Gastroesophageal sphincter (tissue), 4 donors: Measurements from ENCODE around the gene SMIM38. TPM values are rescaled to one million over a fixed set of nuclear protein-coding genes. Genes with fewer than 3 reads are reported as not detected.
"Not testable (repeated sequence)": the region's sequence is repeated elsewhere in the genome, so short reads cannot be mapped to it uniquely, and the experiment has no call there.

Source experiments
- ATAC-seq: fragments of 150-250 bp; one replicate; pipeline ENCODE4 v1.9.1; 2016; ENCODE audit warnings: mild to moderate bottlenecking, moderate library complexity
- H3K27ac ChIP-seq, 4 donors: fragments of 200-600 bp; sonication (generic) in 3 of 4; 1 replicate in 3 of 4; 2 replicates in 1 of 4; pipeline ENCODE4 v1.5.1; 2016 to 2019
- H3K27me3 ChIP-seq: fragments of 200-600 bp; sonication (generic); one replicate; pipeline ENCODE4 v1.5.1; 2019
- H3K36me3 ChIP-seq, 2 donors: fragments of 200-600 bp; sonication (generic); one replicate each; pipeline ENCODE4 v1.5.1; 2019; ENCODE audit warnings: control low read depth in 1 of 2
- H3K4me1 ChIP-seq, 3 donors: fragments of 200-600 bp; sonication (generic); 1 replicate in 2 of 3; 2 replicates in 1 of 3; pipeline ENCODE4 v1.5.1; 2016 to 2019; ENCODE audit warnings: control low read depth in 2 of 3
- H3K4me3 ChIP-seq, 2 donors: fragments of 200-600 bp; sonication (generic); one replicate each; pipeline ENCODE4 v1.5.1; 2019; ENCODE audit warnings: mild to moderate bottlenecking in 1 of 2, moderate library complexity in 1 of 2
- H3K9me3 ChIP-seq, 3 donors: fragments of 200-600 bp; sonication (generic); one replicate each; pipeline ENCODE4 v1.5.1; 2017 to 2019; ENCODE audit warnings: control low read depth in 2 of 3
- CTCF ChIP-seq, 4 experiments: fragments of 200-600 bp in 2 of 4; fragments of 450-650 bp in 2 of 4; sonication (generic) in 1 of 4; IDR thresholded peaks; one replicate each; pipeline ENCODE4 v1.5.1; 2017 to 2019; ENCODE audit warnings: antibody characterized with exemption in 4 of 4, mild to moderate bottlenecking in 2 of 4, moderate library complexity in 2 of 4
- EP300 ChIP-seq: sonication (generic); formaldehyde crosslinking; IDR thresholded peaks from one replicate; pipeline ENCODE4 v1.6.1; 2017; ENCODE audit warnings: antibody characterized with exemption, mild to moderate bottlenecking
- POLR2A ChIP-seq, 2 donors: fragments of 450-650 bp; IDR thresholded peaks; one replicate each; pipeline ENCODE4 v1.6.1; 2017; ENCODE audit warnings: antibody characterized with exemption in 2 of 2, mild to moderate bottlenecking in 2 of 2, moderate library complexity in 1 of 2
- POLR2AphosphoS5 ChIP-seq: sonication (generic); formaldehyde crosslinking; IDR thresholded peaks from one replicate; pipeline ENCODE4 v1.6.1; 2017; ENCODE audit warnings: antibody characterized with exemption
- WGBS, 2 donors: methylation state at CpG; one replicate each; pipeline ENCODE4 v1.1.5; 2018; ENCODE audit warnings: low coverage in 1 of 2; 5-methylcytosine and 5-hydroxymethylcytosine counted together
- total RNA-seq, 4 donors: library from RNA; depleted of rRNA; stranded (reverse); fragments of >200 nt; gene quantifications; one replicate each; pipeline ENCODE4 v1.1.0, GENCODE V29; 2016

SMIM38 gene
- total RNA-seq, 4 donors from 2014 or later, result 1.2 to 2.3 (median 1.3) TPM

- no peak overlapping the region for H3K27ac ChIP-seq
- peaks cover 0 to 53% of the 10 kb centered on the region in 2 donors for H3K36me3 ChIP-seq
- whole genome bisulfite sequencing, 2 donors, result 89% methylated on average over 11 of the region's 13 CpGs; no CpG with 5 or more reads in 1 of the 2 donors
- TF ChIP-seq POLR2AphosphoS5 (no peak), EP300 (no peak), POLR2A (IDR thresholded peaks at IDR 0.05) (no peak), CTCF (IDR thresholded peaks at IDR 0.05) (no peak)
- no peak overlapping the region for H3K4me3 ChIP-seq
- H3K4me1 ChIP-seq, result no peaks in the 10 kb centered on the region
- no peaks in the 10 kb centered on the region for H3K27me3 ChIP-seq
- H3K9me3 ChIP-seq, result peaks cover 0 to 19% (median 0%) of the 10 kb centered on the region in 3 donors
- ATAC-seq, result no peak
Measured at GRCh38 chr11:69148377-69148762, 7.4 kb upstream of the SMIM38 start.

- TF ChIP-seq POLR2AphosphoS5 (no peak), EP300 (no peak), POLR2A (IDR thresholded peaks at IDR 0.05) (no peak), CTCF (IDR thresholded peaks at IDR 0.05) (no peak)
- Histone ChIP-seq H3K4me3 (no peak overlapping the region), H3K9me3 (peaks cover 0 to 19% (median 0%) of the 10 kb centered on the region in 3 donors), H3K36me3 (peaks cover 0 to 53% of the 10 kb centered on the region in 2 donors), H3K27me3 (no peaks in the 10 kb centered on the region), H3K27ac (no peak overlapping the region), H3K4me1 (no peaks in the 10 kb centered on the region)
- WGBS, 2 donors, result 85% methylated on average over 4 of the region's 9 CpGs; no CpG with 5 or more reads in 1 of the 2 donors
- no peak for ATAC-seq
Measured at GRCh38 chr11:69148806-69149205, 6.9 kb upstream of the SMIM38 start.

GRCh38 chr11:69149338-69150045 is 6.2 kb upstream of the SMIM38 start:
- 92 to 94% methylated on average over 3 to 9 of the region's 11 CpGs for WGBS, 2 donors
- not testable (repeated sequence) for ATAC-seq

GRCh38 chr11:69150175-69150574 is 5.6 kb upstream of the SMIM38 start:
- Histone ChIP-seq H3K4me3 (no peak overlapping the region), H3K4me1 (peaks cover 0 to 6% (median 0%) of the 10 kb centered on the region in 3 donors), H3K36me3 (peaks cover 0 to 46% of the 10 kb centered on the region in 2 donors), H3K9me3 (peaks cover 0 to 19% (median 0%) of the 10 kb centered on the region in 3 donors), H3K27me3 (no peaks in the 10 kb centered on the region), H3K27ac (no peak overlapping the region)
- ATAC-seq, result no peak
- TF ChIP-seq EP300 (no peak), POLR2AphosphoS5 (no peak), POLR2A (IDR thresholded peaks at IDR 0.05) (no peak), CTCF (IDR thresholded peaks at IDR 0.05) (no peak)
- WGBS, 2 donors, result 83% methylated on average over 1 to 3 of the region's 3 CpGs

More at GRCh38 chr11:69149338-69150045, 6.2 kb upstream of the SMIM38 start:
- H3K4me1 ChIP-seq, H3K27ac ChIP-seq, H3K27me3 ChIP-seq, H3K4me3 ChIP-seq: not testable (repeated sequence)
- Histone ChIP-seq H3K36me3 (peaks cover 0 to 50% of the 10 kb centered on the region in 2 donors), H3K9me3 (peaks cover 0 to 19% (median 0%) of the 10 kb centered on the region in 3 donors)

GRCh38 chr11:69151836-69152235 is 3.9 kb upstream of the SMIM38 start:
- TF ChIP-seq CTCF (IDR thresholded peaks at IDR 0.05) (no peak), POLR2AphosphoS5 (no peak), EP300 (no peak), POLR2A (IDR thresholded peaks at IDR 0.05) (no peak)
- H3K9me3 ChIP-seq, result peaks cover 0 to 4% (median 0%) of the 10 kb centered on the region in 3 donors
- H3K4me1 ChIP-seq, result peaks cover 0 to 23% (median 0%) of the 10 kb centered on the region in 3 donors
- no peak overlapping the region for H3K4me3 ChIP-seq
- H3K36me3 ChIP-seq, result peaks cover 0 to 36% of the 10 kb centered on the region in 2 donors
- no peaks in the 10 kb centered on the region for H3K27me3 ChIP-seq
- no peak overlapping the region for H3K27ac ChIP-seq
- 83% methylated on average over 8 of the region's 10 CpGs; no CpG with 5 or more reads in 1 of the 2 donors for WGBS, 2 donors
- no peak for ATAC-seq
